CMK (cell line): Measurements from ENCODE around the gene SIDT2.

Experiments
- DNase-seq: peaks from one replicate; pipeline ENCODE4 v3.0.0-alpha.2; 2010; ENCODE audit warnings: low read depth

SIDT2 gene

DNA sequence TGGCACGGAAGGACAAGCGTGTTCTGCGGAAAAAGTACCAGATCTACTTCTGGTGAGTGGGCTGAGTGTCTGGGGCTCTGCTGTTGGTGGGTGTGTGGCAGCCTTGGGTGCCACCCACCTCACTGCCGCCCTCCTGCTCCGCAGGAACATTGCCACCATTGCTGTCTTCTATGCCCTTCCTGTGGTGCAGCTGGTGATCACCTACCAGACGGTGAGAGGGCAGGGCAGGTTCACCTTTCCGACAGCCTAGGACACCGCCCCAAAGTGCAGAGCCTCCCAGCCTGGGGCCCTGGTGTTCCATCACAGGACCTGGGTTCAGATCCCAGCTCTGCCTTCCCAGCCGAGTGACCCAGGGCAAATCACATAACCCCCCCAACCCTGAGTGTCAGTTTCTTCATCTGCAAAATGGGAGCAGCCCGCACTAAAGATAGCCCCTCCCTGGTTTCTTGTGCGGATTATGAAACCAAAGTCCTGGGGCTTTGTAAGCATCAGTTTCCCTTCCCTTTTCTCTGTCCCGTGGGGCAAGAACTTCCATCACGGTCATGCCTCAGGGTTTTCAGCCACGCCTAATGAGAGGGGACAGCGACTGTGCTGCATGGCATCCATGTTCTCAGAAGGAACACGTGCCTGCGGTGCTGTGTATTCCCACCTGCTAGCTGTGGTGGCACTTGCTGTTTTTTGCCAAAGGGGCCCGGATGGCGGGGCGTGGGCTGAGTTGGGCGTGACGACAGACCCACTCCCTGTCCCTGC, 10.8 kb downstream of the SIDT2 start:
- no peak for DNase-seq

DNA sequence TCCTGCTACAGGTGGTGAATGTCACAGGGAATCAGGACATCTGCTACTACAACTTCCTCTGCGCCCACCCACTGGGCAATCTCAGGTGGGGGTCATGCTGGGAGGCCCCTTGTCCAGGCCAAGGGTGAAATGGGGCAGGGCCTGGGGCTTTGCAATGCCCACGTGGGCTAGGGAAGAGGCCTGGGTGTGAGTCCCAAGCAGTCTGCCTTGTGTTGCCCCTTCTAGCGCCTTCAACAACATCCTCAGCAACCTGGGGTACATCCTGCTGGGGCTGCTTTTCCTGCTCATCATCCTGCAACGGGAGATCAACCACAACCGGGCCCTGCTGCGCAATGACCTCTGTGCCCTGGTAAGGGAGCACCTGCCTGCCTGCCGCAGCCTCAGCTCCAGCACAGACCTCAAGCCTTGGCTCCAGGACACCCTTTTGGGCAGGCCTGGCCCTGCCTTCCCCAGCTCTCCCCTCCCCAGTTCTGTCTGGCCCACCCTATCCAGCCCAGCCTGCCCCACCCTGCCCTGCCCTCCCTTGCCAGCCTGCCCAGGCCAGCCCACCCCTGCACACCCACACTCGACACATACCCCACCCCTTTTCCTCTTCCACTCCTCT, 11.5 kb downstream of the SIDT2 start:
- no peak for DNase-seq

DNA sequence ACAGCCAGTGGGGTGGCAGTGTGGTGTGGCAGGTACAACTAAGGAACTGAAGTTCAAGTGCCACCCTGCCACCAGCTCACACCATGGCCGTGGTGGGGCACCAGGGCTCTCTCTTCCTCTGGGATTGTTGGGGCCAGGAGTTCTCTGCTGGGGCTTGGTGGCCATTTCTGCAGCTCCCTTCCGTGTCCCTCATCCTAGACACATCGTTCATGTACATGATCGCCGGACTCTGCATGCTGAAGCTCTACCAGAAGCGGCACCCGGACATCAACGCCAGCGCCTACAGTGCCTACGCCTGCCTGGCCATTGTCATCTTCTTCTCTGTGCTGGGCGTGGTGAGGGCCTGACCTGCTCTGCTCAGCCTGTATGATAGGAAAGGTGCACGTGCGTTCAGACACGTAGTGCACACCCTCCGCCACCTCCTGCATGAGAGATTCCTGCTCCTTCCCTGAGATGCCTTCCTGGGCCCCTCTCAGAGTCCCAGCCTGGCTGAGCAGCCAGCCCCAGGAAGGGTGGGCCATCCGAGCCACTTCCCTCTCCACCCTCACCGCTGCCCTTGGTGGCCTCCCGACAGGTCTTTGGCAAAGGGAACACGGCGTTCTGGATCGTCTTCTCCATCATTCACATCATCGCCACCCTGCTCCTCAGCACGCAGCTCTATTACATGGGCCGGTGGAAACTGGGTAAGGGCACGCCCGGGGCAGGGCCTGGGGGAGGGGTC, 13.3 kb downstream of the SIDT2 start:
- no peak for DNase-seq

DNA sequence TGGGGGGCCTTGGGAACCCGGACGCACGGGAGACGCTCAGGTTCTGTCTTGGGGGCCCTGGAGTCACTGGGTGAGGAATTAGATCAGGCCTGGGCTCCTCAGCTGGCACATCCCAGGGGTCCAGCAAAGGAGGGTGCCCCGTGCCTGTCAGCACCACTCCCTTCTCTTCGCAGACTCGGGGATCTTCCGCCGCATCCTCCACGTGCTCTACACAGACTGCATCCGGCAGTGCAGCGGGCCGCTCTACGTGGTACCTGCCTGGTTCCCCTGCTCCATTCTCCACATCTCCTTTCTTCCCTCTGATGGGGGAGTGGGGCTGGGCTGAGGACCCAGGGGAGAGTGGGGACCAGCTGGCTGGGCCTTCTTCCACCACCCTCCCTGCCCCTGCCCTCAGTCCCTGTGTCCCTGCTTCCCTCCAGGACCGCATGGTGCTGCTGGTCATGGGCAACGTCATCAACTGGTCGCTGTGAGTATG, 13.9 kb downstream of the SIDT2 start:
- no peak for DNase-seq

DNA sequence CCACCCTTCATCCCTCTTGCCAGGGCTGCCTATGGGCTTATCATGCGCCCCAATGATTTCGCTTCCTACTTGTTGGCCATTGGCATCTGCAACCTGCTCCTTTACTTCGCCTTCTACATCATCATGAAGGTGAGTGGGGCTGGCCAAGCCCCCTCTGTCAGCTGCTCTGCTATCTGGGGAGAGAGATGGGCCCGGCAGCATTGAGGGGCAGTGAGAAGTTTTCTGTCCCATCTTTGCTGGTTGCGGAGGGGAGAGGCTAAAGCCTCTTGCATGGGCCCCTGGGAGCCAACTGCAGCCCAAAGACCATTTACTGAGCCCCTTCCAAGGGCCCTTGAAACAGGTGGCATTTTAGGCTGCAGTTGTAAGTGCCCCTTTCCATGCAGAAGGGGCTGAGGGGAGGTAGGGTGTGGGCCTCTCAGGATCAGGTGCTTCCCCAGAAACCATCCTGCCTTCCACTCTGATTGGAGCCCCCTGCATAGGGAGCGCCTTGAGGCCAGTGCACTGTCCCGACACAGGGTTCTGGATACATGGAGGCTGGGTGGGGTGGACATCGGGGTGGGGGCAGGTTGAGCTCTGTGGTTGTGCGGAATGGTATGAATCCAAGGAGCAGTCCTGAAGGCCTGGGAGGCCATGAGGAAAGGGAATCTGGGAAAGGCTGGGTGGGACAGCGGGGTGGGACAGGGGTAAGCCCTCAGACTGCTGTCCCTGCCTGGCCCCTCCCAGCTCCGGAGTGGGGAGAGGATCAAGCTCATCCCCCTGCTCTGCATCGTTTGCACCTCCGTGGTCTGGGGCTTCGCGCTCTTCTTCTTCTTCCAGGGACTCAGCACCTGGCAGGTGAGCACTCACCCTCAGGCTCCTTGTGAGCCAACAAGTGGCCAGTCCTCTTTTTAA, 14.8 kb downstream of the SIDT2 start:
- DNase-seq: no peak

DNA sequence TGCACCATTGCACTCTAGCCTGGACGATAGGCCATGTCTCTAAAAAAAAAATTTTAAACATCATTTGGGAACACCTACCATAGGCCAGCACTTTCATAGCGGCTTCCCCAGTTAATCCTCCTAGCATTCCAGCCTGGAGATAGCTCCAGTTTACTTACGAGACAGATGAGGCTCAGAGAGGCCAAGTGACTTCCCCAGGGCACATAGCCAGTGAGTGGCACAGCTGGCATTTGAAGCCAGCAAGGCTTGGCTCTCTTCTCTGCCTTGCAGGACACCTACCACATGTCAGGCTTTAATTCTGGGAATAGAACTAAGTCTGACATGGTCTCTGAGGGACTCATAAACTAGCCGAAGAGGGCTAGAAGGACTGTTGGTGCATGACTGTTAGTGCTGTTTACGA, 15.7 kb downstream of the SIDT2 start:
- no peak for DNase-seq

DNA sequence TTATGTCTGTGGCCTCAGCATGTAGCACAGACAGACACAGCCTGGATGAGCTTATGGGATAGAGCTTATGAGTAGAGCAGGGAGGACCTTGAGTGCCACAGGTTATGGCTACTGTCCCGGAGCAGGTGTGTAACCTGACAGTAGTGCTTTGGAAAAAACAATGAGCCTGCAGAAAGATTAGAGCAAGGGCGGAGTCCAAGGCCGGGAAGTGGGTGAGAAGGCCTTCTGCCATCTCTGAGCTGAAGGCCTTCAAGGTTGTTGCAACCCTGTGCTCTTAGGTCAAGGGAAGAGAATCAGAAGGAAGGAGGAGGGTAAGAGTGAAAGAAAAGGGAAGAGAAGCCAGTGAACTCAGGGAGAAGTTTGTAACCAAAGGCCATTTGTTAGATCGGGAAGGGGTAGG, 16.7 kb downstream of the SIDT2 start:
- DNase-seq: no peak

DNA sequence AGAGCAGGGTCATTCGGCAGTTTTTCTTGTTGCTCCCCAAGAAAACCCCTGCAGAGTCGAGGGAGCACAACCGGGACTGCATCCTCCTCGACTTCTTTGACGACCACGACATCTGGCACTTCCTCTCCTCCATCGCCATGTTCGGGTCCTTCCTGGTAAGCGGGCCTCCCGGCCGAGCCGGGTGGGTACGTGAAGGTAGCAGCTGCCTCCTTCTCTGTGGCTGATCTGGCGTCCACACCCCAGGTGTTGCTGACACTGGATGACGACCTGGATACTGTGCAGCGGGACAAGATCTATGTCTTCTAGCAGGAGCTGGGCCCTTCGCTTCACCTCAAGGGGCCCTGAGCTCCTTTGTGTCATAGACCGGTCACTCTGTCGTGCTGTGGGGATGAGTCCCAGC, 17.2 kb downstream of the SIDT2 start:
- DNase-seq: no peak

DNA sequence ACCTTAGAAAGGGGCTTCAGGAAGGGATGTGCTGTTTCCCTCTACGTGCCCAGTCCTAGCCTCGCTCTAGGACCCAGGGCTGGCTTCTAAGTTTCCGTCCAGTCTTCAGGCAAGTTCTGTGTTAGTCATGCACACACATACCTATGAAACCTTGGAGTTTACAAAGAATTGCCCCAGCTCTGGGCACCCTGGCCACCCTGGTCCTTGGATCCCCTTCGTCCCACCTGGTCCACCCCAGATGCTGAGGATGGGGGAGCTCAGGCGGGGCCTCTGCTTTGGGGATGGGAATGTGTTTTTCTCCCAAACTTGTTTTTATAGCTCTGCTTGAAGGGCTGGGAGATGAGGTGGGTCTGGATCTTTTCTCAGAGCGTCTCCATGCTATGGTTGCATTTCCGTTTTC, 18.5 kb downstream of the SIDT2 start:
- no peak for DNase-seq

DNA sequence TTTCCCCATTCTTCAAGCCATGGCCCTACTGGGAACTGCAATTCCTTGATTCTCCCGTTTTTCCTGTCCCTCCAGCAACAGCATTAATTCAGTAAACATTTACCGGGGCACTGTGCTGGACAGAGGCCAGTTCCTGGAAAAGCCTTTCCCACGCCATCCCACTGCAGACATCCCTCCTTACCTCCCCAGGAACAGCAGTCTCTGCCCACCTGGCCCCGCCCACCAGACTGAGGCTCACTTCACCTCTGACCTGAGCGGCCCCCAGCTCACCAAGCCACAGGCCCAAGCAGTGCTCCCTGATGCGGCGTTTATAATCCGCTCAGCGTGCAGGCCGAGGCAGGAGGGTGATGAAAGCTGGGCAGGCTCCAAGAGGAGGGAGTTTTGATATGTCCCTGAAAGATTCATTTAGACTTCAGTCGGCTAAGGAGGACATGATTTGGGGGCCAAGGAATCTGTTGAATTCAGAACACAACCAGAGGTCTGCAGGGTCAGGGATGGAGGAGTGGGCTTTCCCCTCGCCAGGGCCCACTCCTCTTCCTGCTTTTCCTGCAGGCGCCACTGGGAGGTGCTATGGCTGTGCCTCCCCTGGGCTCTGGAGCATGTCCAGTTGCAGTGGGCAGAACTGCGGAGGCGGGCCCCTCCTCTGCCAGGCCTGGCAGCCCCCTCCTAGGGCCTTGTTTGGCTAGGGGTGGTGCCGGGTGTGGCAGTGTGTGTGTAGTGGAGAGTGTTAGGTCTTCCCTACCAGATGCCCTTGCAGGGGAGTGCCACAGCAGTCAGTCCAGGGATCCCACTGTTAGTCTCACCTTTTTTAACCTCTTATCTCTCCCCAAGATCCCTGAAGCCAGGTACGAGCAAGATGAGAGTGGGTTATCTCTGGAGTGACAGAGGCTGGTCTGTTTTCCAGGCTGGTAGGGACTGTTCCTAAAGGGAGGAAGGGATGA, 19.2 kb downstream of the SIDT2 start:
- DNase-seq: no peak

DNA sequence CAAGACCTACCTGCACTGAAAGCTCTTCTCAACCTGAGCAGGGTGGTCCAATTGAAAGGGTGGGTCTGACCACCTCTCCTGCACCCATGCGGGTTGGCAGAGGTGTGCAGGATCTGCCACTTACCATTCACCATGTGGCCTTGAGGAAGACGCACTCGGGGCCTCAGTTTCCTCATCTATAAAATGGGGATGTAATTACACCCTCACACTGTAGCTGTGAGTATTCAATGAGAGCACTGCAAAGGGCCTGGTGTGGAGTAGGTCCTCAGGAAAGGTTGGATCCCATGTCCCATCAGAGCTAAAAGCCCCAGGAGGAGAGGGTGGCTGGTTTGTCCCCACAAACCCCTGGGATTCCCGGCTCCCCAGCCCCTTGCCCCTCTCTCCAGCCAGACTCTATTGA, 20.1 kb downstream of the SIDT2 start:
- DNase-seq: no peak

DNA sequence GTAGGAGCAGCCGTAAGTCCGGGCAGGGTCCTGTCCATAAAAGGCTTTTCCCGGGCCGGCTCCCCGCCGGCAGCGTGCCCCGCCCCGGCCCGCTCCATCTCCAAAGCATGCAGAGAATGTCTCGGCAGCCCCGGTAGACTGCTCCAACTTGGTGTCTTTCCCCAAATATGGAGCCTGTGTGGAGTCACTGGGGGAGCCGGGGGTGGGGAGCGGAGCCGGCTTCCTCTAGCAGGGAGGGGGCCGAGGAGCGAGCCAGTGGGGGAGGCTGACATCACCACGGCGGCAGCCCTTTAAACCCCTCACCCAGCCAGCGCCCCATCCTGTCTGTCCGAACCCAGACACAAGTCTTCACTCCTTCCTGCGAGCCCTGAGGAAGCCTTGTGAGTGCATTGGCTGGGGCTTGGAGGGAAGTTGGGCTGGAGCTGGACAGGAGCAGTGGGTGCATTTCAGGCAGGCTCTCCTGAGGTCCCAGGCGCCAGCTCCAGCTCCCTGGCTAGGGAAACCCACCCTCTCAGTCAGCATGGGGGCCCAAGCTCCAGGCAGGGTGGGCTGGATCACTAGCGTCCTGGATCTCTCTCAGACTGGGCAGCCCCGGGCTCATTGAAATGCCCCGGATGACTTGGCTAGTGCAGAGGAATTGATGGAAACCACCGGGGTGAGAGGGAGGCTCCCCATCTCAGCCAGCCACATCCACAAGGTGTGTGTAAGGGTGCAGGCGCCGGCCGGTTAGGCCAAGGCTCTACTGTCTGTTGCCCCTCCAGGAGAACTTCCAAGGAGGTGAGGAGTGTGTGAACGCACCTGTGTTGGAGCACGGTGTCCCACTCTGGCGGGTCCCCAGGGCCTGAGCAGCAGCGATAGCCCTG, 20.7 kb downstream of the SIDT2 start, which contains the start of gene TAGLN:
Gene TAGLN (plus strand): TSS at position 318 of the 863 bp plus-strand sequence. CDS start 3,644 bp downstream, outside the sequence.
- no peak for DNase-seq

DNA sequence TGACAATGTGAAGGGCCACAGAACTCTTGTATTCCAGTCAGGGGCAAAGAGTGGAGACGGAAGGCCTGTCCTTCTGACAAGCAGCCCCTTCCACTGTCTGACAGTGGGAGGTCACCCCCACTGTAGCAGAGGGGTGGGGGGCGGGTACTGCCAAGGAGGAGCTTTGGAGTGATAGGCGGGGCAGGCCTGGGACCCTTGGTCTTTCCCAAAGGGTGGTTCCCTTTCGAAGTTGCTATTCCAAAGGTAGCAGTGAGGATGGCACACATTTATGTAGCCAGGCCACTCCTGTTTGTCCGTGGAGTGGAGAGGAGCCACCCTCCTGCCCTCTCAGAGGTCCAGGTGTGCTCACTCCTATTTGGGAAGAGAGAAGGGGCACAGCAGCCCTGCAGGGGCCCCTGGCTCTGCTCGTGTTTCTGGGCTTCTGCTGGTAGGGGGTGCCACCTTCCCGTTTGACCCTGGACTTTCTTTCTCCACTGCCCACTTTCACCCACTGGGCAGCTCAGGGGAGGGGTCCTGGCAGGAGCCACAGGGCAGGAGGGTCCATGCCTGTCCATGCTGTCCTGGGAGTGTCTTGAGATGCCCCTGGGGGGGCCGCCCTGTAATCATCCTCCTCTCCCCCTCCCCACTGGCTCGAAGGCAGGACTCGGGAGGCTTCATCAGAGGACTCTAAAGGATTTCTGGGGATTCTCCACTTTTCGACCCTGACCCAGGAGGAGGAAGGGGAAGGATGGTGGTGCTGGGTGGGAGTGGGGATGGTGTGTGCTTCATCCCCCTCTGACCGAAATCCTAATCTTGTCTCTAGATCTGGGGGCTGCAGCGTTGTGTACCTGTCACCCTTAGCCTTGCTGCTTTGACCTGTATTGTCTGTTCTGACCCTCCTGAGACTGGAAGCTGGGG, 21.6 kb downstream of the SIDT2 start:
- DNase-seq: no peak

DNA sequence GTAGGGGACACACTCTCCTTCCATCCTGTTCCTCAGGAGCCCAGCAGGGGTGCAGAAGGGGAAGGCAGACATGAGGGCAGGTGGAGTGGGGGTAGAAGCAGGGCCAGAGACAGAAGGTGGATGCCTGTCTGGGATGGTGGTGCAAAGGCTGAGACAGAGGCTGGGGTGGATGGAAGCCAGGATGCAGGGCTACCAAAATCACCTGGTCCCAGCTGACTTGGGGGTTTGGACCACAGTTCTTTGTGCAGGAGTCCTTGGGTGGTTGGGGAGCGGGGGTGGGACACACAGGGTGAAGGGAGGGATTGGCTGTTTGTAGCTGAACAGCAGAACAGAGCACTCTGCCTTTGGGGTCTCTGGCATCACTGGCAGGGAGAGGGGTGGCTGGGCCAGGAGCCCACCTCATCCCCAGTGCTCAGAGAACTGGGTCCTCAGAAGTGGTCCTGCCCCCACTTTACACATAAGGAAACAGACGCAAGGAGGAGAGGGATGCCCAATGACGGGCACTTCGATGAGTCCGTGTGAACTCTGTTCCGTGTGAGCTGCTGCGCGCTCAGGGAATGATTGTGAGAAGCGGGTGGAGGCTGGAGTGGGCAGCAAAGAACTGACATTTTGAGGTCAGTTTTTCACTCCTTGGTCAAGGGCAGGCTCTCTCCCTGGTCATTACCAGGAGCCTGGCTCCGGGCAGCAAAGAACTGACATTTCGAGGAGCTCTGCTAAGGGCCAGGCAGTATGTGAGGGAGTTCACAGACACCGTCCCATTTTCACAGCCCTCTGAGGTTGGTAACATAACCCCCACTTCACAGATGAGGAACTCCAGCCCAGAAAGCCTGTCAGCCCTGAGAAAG, 22.5 kb downstream of the SIDT2 start:
- no peak for DNase-seq

DNA sequence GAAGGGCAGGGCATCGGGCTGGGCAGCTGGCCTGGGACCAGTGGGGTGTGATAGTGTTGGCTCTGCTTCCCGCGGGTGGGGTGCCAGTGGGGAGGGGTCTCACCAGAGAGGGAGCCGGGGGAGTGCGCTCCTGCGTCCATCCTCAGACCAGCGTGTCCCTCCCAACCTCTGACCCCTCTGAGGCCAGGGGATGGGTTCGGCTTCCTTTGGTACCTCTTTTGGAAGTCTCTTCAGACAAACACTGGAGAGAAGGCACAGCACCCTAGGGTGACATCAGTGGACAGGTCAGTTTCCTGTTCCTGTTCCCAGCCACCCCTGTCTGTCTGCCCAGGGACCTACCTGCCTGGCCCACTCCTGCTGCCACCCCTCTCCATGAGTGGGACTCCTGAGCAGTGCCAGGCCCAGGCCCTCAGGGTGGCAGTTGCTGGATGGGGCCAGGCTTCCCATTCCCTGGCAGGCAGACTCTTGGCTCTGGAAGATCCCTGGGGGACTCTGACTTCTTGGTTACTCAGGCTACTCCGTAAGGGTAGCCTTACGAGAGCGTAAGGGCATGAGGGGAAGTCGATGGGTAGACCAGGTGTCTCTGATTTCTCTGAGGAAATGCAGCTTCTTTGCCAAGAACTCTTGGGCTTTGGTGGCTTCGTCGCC, 23.2 kb downstream of the SIDT2 start:
- no peak for DNase-seq

DNA sequence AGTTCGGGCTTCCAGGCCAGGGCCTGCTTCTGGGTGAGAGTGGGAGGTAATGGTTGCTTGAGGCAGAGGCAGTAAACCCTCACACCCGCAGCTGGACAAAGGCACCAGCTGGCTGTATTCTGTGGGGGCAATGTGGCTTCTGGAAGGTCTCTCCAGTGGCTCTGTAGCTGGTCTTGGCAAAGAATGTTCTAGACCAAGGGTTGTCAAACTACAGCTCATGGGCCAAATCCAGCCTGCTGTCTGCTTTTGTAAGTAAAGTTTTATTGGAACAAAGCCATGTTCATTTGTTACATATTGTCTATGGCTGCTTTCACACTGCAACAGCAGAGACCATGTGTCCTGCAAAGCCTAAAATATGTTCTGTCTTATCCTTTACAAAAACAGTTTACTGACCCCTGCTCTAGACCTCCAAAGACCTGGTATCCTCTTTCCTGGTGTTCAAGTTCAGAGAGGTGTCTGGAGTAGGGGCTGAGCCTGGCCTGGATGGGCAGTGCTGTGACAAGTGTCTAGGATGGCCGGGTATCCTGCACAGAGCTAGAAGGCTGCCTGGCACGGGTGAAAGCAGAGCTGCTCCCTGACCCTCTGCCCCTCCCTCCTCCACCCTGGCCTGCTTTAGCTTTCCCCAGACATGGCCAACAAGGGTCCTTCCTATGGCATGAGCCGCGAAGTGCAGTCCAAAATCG, 24.0 kb downstream of the SIDT2 start:
- DNase-seq: no peak

DNA sequence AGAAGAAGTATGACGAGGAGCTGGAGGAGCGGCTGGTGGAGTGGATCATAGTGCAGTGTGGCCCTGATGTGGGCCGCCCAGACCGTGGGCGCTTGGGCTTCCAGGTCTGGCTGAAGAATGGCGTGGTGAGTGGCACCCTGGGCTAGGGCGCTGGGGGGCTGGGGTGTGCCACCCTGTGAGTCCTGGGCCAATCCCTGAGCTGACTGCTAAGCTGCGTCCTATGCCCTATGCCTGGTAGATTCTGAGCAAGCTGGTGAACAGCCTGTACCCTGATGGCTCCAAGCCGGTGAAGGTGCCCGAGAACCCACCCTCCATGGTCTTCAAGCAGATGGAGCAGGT, 24.5 kb downstream of the SIDT2 start:
- no peak for DNase-seq
